Urothelium cell line (cell line): Measurements from ENCODE around the gene SAFB.
"Not testable (repeated sequence)": the region's sequence is repeated elsewhere in the genome, so short reads cannot be mapped to it uniquely, and the experiment has no call there.

Experiments used
- DNase-seq: peaks from one replicate; pipeline ENCODE4 v3.0.0; 2011; ENCODE audit warnings: low spot score, mixed read lengths
- FAIRE-seq: peaks from 2 replicates; lab custom pipeline; 2011; peaks lifted over from hg19 to GRCh38; lab: Jason Lieb, UNC

Gene SAFB

GRCh38 chr19:5594521-5594950 lies 28.3 kb upstream of the SAFB start:
- DNase-seq (no peak), FAIRE-seq (no peak)

- no peak for DNase-seq
- FAIRE-seq, result no peak
These were observed 27.8 kb upstream of the SAFB start for GRCh38 chr19:5595129-5595528.

GRCh38 chr19:5595745-5596144 lies 27.1 kb upstream of the SAFB start:
- DNase-seq (no peak), FAIRE-seq (no peak)

- no peak for DNase-seq
- FAIRE-seq, result no peak
These were observed 22.1 kb upstream of the SAFB start for GRCh38 chr19:5600797-5601196.

- FAIRE-seq (no peak), DNase-seq (no peak)
These were observed 19.3 kb upstream of the SAFB start for GRCh38 chr19:5603626-5604025.

GRCh38 chr19:5605362-5605761 lies 17.5 kb upstream of the SAFB start:
- no peak for FAIRE-seq
- no peak for DNase-seq

- DNase-seq, result no peak
- FAIRE-seq, result no peak
These were observed 15.3 kb upstream of the SAFB start for GRCh38 chr19:5607318-5608275.

- FAIRE-seq, result no peak
These were observed 14.6 kb upstream of the SAFB start for GRCh38 chr19:5608291-5608690.

GRCh38 chr19:5608766-5609165 lies 14.1 kb upstream of the SAFB start:
- DNase-seq, FAIRE-seq: not testable (repeated sequence)

More at GRCh38 chr19:5608291-5608690, 14.6 kb upstream of the SAFB start:
- no peak for DNase-seq

- FAIRE-seq, result no peak
- no peak for DNase-seq
These were observed 12.9 kb upstream of the SAFB start for GRCh38 chr19:5609881-5610448.

- DNase-seq, result no peak
- FAIRE-seq, result no peak
These were observed 9.7 kb upstream of the SAFB start for GRCh38 chr19:5612891-5613865.

- DNase-seq, result no peak
- no peak for FAIRE-seq
These were observed 7.0 kb upstream of the SAFB start for GRCh38 chr19:5615756-5616327.

- FAIRE-seq (no peak), DNase-seq (no peak)
These were observed 5.8 kb upstream of the SAFB start for GRCh38 chr19:5617080-5617479.

GRCh38 chr19:5618591-5618990 lies 4.3 kb upstream of the SAFB start:
- FAIRE-seq, result no peak

GRCh38 chr19:5619946-5620345 lies 2.9 kb upstream of the SAFB start:
- DNase-seq (no peak), FAIRE-seq (no peak)

More at GRCh38 chr19:5618591-5618990, 4.3 kb upstream of the SAFB start:
- no peak for DNase-seq

- no peak for DNase-seq
- no peak for FAIRE-seq
These were observed 1.5 kb upstream of the SAFB start for GRCh38 chr19:5621311-5621944.

- FAIRE-seq, result no peak
- DNase-seq, result no peak
These were observed 878 bp upstream of the SAFB start for GRCh38 chr19:5621945-5622464.

- no peak for FAIRE-seq
- no peak for DNase-seq
These were observed 624 bp downstream of the SAFB start for GRCh38 chr19:5623397-5624017.

GRCh38 chr19:5624018-5624663 lies 1.3 kb downstream of the SAFB start:
- DNase-seq (no peak), FAIRE-seq (no peak)
